Small intestine (tissue), 7 donors: ENCODE results near the gene TRIML1. TPM values are rescaled to one million over a fixed set of nuclear protein-coding genes. Genes with fewer than 3 reads are reported as not detected.

Experiments
- DNase-seq, 2 donors: peaks; one replicate each; pipeline versions ENCODE4 v3.0.0 to v3.0.0-alpha.2; 2013
- FAIRE-seq: peaks from 2 replicates; lab custom pipeline; 2012; peaks lifted over from hg19 to GRCh38; lab: Jason Lieb, UNC
- H3K27ac ChIP-seq, 3 donors: one replicate each; pipeline ENCODE4 v1.5.1; 2013; ENCODE audit warnings: low read length in 2 of 3, mild to moderate bottlenecking in 2 of 3, control low read depth in 1 of 3, inconsistent platforms in 1 of 3, low read depth in 1 of 3, moderate library complexity in 1 of 3
- H3K27me3 ChIP-seq, 3 donors: one replicate each; pipeline ENCODE4 v1.6.1; 2013; ENCODE audit warnings: low read length in 3 of 3, inconsistent platforms in 1 of 3; ENCODE audit not compliant: control insufficient read depth in 3 of 3, insufficient read depth in 3 of 3
- H3K36me3 ChIP-seq, 3 donors: one replicate each; pipeline ENCODE4 v1.6.1; 2013; ENCODE audit warnings: low read length in 3 of 3, inconsistent platforms in 1 of 3, low read depth in 1 of 3, mild to moderate bottlenecking in 1 of 3, moderate library complexity in 1 of 3; ENCODE audit not compliant: control insufficient read depth in 3 of 3, insufficient read depth in 2 of 3
- H3K4me1 ChIP-seq, 3 donors: one replicate each; pipeline ENCODE4 v1.6.1; 2013; ENCODE audit warnings: low read length in 2 of 3, inconsistent platforms in 1 of 3, low read depth in 1 of 3, mild to moderate bottlenecking in 1 of 3, moderate library complexity in 1 of 3; ENCODE audit not compliant: control insufficient read depth in 3 of 3, insufficient read depth in 2 of 3
- H3K4me3 ChIP-seq, 3 donors: one replicate each; pipeline ENCODE4 v1.5.1; 2013; ENCODE audit warnings: low read length in 3 of 3, control low read depth in 1 of 3, inconsistent platforms in 1 of 3, low read depth in 1 of 3, mild to moderate bottlenecking in 1 of 3, moderate library complexity in 1 of 3
- H3K9me3 ChIP-seq, 2 donors: one replicate each; pipeline ENCODE4 v1.6.1; 2013; ENCODE audit warnings: low read depth in 1 of 2, low read length in 1 of 2; ENCODE audit not compliant: control insufficient read depth in 2 of 2, insufficient read depth in 1 of 2
- WGBS, 3 donors: extraction: QIAGEN DNeasy Blood & Tissue Kit; methylation state at CpG; one replicate each; pipeline ENCODE4 v1.1.7; 2013; 5-methylcytosine and 5-hydroxymethylcytosine counted together
- polyA plus RNA-seq, 4 donors: library from polyadenylated mRNA; stranded (reverse) in 3 of 4; unstranded in 1 of 4; fragments of 200-250 nt in 3 of 4; fragments of 120-200 nt in 1 of 4; gene quantifications; one replicate each; pipeline versions ENCODE4 v1.2.1 to v1.2.3, GENCODE V29; 2013
- donor health status: healthy with polysubstance abuse.
- donor health status: control.
- donor health status: control.
- donor health status: Bipolar disorder and iron deficiency.
- donor health status: healthy.

The TRIML1 gene
- polyA plus RNA-seq, 4 donors = not detected

DNA sequence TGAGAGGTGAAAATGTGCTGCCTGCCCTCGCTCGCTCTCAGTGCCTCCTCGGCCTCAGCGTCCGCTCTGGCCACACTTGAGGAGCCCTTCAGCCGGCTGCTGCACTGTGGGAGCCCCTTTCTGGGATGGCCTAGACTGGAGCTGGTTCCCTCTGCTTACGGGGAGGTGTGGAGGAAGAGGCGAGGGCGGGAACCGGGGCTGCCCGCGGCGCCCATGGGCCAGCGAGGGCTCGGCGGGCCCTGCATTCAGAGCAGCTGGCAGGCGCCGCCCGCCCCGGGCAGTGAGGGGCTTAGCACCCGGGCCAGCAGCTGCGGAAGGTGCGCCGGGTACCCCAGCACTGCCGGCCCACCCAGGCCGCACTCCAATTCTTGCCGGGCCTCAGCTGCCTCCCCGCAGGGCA, 39.6 kb downstream of the TRIML1 start:
- no peaks in the 10 kb centered on the region for H3K27me3 ChIP-seq
- no peak overlapping the region for H3K27ac ChIP-seq
- H3K4me3 ChIP-seq = no peak overlapping the region
- 95 to 96% (median 96%) methylated on average over 26 to 28 of the region's 28 CpGs for WGBS, 3 donors
- no peaks in the 10 kb centered on the region for H3K36me3 ChIP-seq
- no peak for FAIRE-seq
- no peaks in the 10 kb centered on the region for H3K4me1 ChIP-seq
- H3K9me3 ChIP-seq = peaks cover 0 to 1% of the 10 kb centered on the region in 2 donors
- no peak for DNase-seq

DNA sequence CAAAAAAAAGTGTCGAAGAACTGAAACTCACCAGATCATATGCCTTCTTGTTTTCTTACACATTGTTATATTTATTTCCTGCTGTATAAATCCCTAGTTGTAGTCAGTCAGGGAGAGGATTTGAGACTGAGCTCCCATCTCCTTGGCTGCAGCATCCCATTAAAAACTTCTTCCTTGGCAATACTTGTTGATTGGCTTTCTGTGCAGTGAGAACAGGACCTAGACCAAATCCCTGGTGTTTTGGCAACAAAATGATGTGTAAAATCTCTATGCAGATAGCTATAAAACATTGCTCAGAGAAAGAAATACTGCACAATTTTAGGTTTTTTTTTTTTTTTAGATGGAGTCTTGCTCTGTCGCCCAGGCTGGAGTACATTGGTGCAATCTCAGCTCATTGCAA, 47.9 kb downstream of the TRIML1 start:
- FAIRE-seq = no peak

DNA sequence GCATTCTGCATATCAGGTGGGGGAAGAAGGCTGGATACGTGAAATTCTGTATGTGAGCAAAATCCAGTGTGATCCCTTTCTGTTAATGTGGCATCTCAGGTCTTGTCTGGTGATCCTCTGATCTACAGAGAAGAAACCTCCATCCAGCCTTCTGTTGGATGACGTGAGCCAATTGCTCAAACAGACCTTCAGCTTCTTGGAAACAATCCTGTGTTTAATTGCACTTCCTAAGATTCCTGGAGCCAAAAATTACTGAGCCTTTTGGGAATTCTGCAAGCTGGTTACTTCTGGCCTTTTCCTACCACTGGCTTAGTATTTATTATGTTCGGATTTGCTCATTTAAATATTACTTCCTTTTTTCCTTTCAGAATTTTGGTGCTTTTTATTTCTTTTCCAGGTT, 51.2 kb downstream of the TRIML1 start:
- DNase-seq (no peak), FAIRE-seq (no peak)
- no peaks in the 10 kb centered on the region for H3K36me3 ChIP-seq
- H3K9me3 ChIP-seq = no peaks in the 10 kb centered on the region
- no peaks in the 10 kb centered on the region for H3K27me3 ChIP-seq
- no peak overlapping the region for H3K4me3 ChIP-seq
- WGBS, 3 donors = 56 to 68% (median 57%) methylated on average over 3 of the region's 3 CpGs
- H3K27ac ChIP-seq = no peak overlapping the region
- H3K4me1 ChIP-seq = no peaks in the 10 kb centered on the region

More for the DNA sequence above, 47.9 kb downstream of the TRIML1 start:
- H3K9me3 ChIP-seq = peaks cover 0 to 6% of the 10 kb centered on the region in 2 donors
- no peaks in the 10 kb centered on the region for H3K27me3 ChIP-seq
- no peak overlapping the region for H3K27ac ChIP-seq
- H3K4me3 ChIP-seq = no peak overlapping the region
- DNase-seq = no peak
- 82 to 93% (median 89%) methylated on average over 2 of the region's 2 CpGs for WGBS, 3 donors
- no peaks in the 10 kb centered on the region for H3K36me3 ChIP-seq
- H3K4me1 ChIP-seq = no peaks in the 10 kb centered on the region

DNA sequence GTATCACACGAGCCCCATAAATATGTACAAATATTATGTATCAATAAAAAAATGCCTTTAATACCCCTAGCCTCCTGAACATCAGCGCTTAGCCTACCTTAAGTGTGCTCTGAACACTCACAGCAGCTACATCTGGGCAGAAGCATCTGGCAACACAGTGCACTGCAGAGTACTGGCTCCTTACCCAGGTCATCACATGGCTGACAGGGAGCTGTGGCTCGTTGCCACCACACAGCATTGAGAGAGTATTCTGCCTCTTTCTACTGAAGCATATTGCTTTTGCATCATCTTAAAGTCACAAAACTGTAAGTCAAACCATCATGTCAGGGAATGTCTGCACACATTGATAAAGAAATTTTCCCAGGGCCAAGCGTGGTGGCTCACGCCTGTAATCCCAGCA, 55.2 kb downstream of the TRIML1 start:
- Histone ChIP-seq H3K4me1 (no peaks in the 10 kb centered on the region), H3K4me3 (no peak overlapping the region), H3K36me3 (no peaks in the 10 kb centered on the region), H3K9me3 (peaks cover 0 to 8% of the 10 kb centered on the region in 2 donors), H3K27ac (no peak overlapping the region), H3K27me3 (no peaks in the 10 kb centered on the region)
- WGBS, 3 donors = 82 to 84% (median 83%) methylated on average over 5 of the region's 5 CpGs
- no peak for DNase-seq
- FAIRE-seq = no peak

DNA sequence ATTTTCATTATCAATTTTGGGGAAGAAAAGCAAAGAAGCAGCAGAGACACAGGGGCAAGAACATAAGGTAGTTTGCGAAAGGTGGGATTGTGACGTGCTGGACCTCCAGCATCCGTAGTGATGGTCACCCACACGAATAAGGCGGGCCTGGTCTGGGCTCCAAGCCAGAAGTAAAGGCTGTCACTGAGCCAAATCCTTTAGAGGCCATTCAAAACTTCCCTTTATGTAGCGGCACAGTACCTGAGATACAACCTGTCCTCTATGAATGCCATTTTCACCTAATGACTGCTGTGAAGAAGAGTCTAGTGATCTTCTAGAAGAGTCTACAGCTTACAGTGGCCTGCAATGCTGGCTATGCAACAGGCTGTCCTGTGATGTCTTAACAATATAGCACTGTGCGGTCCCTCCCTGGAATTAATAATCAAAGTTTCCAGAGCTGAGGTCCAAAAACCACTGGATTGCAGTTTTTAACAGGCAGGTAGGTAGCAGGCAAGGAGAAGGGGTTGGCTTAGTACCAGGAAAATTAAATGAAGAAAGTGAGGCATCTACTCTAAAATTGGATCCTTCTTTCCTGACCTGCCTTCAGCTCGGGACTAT, 56.2 kb downstream of the TRIML1 start:
- no peak overlapping the region for H3K4me3 ChIP-seq
- no peak overlapping the region for H3K27ac ChIP-seq
- FAIRE-seq (no peak), DNase-seq (no peak)
- H3K36me3 ChIP-seq = no peaks in the 10 kb centered on the region
- peaks cover 0 to 8% of the 10 kb centered on the region in 2 donors for H3K9me3 ChIP-seq
- WGBS, 3 donors = 38 to 58% (median 57%) methylated on average over 8 of the region's 8 CpGs
- H3K27me3 ChIP-seq = no peaks in the 10 kb centered on the region
- H3K4me1 ChIP-seq = no peaks in the 10 kb centered on the region

DNA sequence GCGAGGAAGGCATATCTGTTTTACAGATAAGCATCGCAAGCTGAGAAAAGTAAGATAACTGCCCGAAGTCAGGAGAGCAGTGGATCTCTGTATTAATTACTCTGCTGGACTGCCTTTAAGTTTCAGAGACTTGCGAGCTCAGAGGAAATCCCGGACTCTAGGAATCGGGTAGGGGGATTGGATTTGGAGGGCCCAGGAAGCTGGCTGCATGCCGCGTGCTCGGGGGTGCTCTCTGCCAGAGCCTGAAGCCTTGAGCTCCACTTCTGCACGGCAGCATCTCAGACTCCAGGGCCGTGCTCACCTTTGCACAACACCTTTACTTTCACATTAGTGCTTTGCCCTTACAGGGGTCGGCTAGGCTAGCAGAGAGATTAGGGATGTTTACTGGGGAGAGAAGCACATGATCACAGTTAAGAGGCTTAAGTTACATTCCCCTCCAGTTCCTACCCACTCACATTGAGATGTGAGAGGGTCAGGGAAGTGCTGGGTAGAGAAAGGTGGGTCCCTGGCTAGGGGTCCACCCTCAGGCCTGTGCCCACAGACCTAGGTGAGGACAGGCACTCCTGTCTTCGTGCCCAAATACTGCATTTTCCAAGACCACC, 57.0 kb downstream of the TRIML1 start:
- 17 to 47% (median 31%) methylated on average over 13 of the region's 13 CpGs for WGBS, 3 donors
- FAIRE-seq (no peak), DNase-seq (no peak)
- Histone ChIP-seq H3K27ac (no peak overlapping the region), H3K36me3 (no peaks in the 10 kb centered on the region), H3K4me3 (no peak overlapping the region), H3K27me3 (no peaks in the 10 kb centered on the region), H3K4me1 (no peaks in the 10 kb centered on the region), H3K9me3 (peaks cover 0 to 8% of the 10 kb centered on the region in 2 donors)

Other genes with a start within 250 kb of the TRIML1 start
- gene ZFP42, start 143.7 kb upstream of the TRIML1 start, polyA plus RNA-seq = under 1 TPM in 1 of 4 donors, not detected in 3; 0.04 TPM
- gene TRIML2, start 29.8 kb upstream of the TRIML1 start, polyA plus RNA-seq = not detected